ENCODE measurements around the gene TIMP4.

The TIMP4 gene

DNA sequence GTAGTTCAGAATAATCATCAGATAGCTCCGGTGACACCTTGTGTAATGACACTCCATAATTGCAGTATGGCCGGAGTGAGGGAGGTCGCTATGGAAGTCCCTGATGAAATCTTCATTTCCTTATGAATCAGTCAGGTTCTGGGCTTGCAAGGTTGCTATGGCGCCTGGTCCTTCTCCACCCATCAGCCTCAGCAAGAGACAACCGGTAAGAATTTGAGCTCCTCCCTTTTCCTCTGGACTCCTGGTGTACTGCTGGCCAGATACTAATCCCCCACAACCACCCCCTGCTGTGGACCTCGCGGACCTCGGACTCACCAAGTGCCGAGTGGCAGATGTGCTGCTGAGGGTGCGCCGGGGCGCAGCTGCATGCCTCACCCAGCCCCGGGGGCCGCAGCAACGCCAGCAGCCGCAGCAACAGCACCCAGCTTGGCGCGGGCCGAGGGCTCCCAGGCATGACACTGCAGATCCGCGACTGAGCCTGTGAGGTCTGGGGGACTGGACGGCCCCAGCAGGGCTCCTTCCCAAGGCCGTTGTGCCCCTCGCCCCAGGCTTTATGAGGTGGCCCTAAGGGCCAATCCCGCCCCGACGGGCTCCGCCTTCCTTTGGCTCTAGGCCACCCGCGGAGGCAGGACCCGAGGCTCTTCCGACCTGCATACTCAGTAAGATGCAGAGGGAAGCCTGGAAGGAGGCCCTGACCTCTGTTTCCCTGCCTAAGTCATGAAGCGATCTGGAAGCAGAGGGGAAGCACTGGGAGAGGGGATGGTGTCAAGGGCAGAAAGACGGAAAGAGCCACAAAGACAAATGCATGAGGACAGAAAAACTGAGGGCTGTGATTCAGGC is at the start of gene TIMP4:
Gene TIMP4 (minus strand): TSS at position 526 of the 840 bp plus-strand sequence. CDS start 72 bp downstream, at position 454.
- peak; percentile 11 to 18 for DNase-seq
- TF ChIP-seq POLR2A (IDR thresholded peaks at IDR 0.05; ENCODE audit: low read length): no peak
- no peak for TF ChIP-seq GATA1 (IDR thresholded peaks at IDR 0.05; ENCODE audit: low read depth, low read length)

DNA sequence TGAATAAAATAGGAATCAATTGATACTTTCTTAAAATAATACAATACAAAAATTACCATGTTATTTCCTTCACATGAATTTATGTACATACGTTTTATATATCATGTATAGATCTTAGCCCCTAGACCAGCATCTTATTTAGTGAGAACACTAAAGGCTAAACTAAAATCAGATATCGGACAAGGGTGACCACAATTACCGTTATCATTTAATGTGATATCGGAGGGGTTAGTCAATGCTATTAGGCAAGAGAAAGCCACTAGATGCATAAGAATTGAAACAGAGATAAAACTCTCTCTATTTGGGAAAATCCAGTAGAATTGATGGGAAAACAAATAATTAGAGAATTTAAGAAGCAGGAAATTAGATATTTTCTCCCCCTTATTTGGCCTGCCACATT is 46.5 kb upstream of the TIMP4 start:
- TF ChIP-seq POLR2A (IDR thresholded peaks at IDR 0.05; ENCODE audit: low read length) (no peak), GATA1 (IDR thresholded peaks at IDR 0.05; ENCODE audit: low read depth, low read length) (no peak)
- no peak for DNase-seq

DNA sequence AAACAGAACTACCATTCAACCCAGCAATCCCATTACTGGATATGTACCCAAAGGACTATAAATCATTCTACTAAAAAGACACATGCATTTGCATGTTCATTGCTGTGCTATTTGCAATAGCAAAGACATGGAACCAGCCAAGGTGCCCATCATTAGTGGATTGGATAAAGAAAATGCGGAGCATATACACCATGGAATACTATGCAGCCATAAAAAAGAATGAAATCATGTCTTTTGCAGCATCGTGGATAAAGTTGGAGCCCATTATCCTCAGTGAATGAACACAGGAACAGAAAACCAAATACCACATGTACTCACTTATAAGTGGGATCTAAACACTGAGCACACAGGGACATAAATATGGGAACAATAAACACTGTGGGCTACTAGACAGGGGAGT is 43.1 kb upstream of the TIMP4 start:
- TF ChIP-seq POLR2A (IDR thresholded peaks at IDR 0.05; ENCODE audit: low read length): no peak
- no peak for TF ChIP-seq GATA1 (IDR thresholded peaks at IDR 0.05; ENCODE audit: low read depth, low read length)

DNA sequence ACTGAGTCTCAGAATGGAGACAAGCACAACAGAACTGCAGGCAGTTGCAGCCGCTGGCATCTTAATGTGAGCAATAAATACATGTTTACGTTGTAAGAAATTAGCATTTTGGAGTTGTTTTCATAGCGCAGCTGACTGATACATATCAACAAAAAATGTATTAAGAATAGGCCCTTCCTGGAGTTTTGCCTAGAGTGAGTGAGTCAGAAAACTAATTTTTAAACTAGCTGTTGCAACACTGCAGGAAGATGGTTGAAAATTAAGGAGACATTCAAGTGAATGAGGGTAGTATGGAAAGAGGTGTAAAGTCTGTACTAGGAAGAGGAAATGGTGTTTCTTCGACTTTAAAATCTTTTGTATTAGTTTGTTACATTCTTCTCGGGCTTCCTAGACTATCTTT is 39.6 kb upstream of the TIMP4 start:
- TF ChIP-seq POLR2A (IDR thresholded peaks at IDR 0.05; ENCODE audit: low read length): no peak
- no peak for DNase-seq

More for the DNA sequence above, 43.1 kb upstream of the TIMP4 start:
- DNase-seq: no peak

GRCh38 chr3:12197475-12197874 is 38.8 kb upstream of the TIMP4 start:
- TF ChIP-seq POLR2A (IDR thresholded peaks at IDR 0.05; ENCODE audit: low read length) (no peak), GATA1 (IDR thresholded peaks at IDR 0.05; ENCODE audit: low read depth, low read length) (no peak)
- DNase-seq: no peak

- DNase-seq: no peak
- TF ChIP-seq POLR2A (IDR thresholded peaks at IDR 0.05; ENCODE audit: low read length): no peak
- TF ChIP-seq GATA1 (IDR thresholded peaks at IDR 0.05; ENCODE audit: low read depth, low read length): no peak
Measured at GRCh38 chr3:12196684-12197083, 38.0 kb upstream of the TIMP4 start.

GRCh38 chr3:12195231-12195630 is 36.5 kb upstream of the TIMP4 start:
- DNase-seq: no peak
- TF ChIP-seq POLR2A (IDR thresholded peaks at IDR 0.05; ENCODE audit: low read length) (no peak), GATA1 (IDR thresholded peaks at IDR 0.05; ENCODE audit: low read depth, low read length) (no peak)

- TF ChIP-seq POLR2A (IDR thresholded peaks at IDR 0.05; ENCODE audit: low read length): no peak
- no peak for TF ChIP-seq GATA1 (IDR thresholded peaks at IDR 0.05; ENCODE audit: low read depth, low read length)
- DNase-seq: peak in 1 of 2 experiments; percentile 59
Measured at GRCh38 chr3:12194669-12195161, 36.0 kb upstream of the TIMP4 start.

DNA sequence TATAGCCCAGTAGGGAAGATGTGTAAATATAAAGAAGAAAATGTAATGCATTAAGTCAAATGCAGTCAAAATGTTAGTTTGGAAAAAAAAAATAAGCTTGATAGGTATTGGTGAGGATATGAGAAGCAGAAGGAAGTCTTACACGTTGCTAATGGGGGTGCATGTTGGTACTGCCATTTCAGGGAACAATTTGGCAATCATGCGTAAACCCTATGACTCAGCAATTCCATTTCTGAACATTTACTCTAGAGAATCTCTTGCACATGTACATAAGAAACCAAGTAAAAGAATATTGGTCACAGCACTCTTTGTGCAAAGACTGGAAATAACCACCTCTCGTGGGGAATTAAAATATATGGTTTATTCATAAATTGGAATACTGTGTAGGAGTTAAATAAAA is 35.5 kb upstream of the TIMP4 start:
- DNase-seq: peak; percentile 38 to 74
- no peak for TF ChIP-seq POLR2A (IDR thresholded peaks at IDR 0.05; ENCODE audit: low read length)
- TF ChIP-seq GATA1 (IDR thresholded peaks at IDR 0.05; ENCODE audit: low read depth, low read length): no peak

GRCh38 chr3:12193485-12194165 is 34.9 kb upstream of the TIMP4 start:
- DNase-seq: peak in 1 of 2 experiments; percentile 51
- TF ChIP-seq GATA1 (IDR thresholded peaks at IDR 0.05; ENCODE audit: low read depth, low read length): no peak
- no peak for TF ChIP-seq POLR2A (IDR thresholded peaks at IDR 0.05; ENCODE audit: low read length)

DNA sequence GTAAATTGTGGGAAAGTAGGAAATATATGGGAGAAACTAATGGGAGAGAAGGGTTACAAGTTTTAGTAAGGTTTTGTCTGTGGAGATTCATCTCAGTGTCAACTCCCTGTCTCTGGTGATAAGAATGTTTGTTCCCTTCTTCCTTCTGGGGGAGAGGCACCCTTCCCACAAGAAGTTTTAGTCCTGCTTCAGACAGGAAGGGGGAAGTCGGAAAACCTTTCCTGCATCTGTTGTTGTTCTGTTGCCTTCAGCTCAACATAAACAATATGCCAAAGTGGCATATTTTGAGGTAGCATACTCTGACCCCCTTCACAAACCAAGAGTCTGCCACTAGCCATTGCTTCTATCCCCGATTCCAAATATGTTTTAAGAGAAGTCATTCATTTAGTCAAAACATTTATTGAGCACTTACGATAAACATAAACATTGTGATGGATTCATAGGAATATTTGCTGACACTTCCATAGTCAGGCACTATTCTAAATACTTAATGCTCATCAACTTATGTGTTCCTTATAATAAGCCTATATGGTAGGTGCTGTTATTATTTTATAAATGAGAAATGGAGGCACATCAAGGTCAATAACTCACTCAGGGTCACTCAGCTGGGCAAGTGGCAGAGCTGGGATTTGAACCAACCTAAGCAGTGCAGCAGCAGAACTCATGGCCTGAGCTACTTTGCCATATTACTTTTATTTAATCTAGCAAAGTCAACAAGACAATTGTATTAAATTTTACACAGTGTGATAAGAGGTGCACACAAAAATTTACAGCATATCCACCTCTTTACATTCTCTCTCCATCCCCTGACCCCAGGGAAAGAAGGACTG is 34.2 kb upstream of the TIMP4 start:
- TF ChIP-seq POLR2A (IDR thresholded peaks at IDR 0.05; ENCODE audit: low read length) (no peak), GATA1 (IDR thresholded peaks at IDR 0.05; ENCODE audit: low read depth, low read length) (no peak)
- DNase-seq: no peak

DNA sequence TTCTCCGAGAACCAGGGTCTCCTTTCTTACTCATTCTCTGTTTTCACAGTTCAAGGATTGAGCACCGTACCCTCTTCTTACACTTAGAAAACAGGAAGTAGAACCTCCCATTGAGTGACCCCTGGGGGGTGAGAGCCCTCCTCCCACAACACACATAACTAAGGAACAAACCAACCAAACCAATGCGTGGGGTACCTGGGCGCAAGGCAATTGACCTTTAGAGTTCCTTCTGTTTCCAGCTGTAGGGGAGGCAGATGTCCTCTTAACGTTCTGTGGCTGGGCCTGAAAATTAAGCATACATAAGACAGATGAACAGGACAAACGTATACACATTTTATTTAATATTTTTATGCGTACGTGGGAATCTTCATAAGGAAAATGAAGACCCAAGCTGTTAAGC is 33.5 kb upstream of the TIMP4 start:
- TF ChIP-seq GATA1 (IDR thresholded peaks at IDR 0.05; ENCODE audit: low read depth, low read length) (no peak), POLR2A (IDR thresholded peaks at IDR 0.05; ENCODE audit: low read length) (no peak)
- DNase-seq: no peak

GRCh38 chr3:12191559-12191958 is 32.8 kb upstream of the TIMP4 start:
- TF ChIP-seq POLR2A (IDR thresholded peaks at IDR 0.05; ENCODE audit: low read length) (no peak), GATA1 (IDR thresholded peaks at IDR 0.05; ENCODE audit: low read depth, low read length) (no peak)
- DNase-seq: no peak

DNA sequence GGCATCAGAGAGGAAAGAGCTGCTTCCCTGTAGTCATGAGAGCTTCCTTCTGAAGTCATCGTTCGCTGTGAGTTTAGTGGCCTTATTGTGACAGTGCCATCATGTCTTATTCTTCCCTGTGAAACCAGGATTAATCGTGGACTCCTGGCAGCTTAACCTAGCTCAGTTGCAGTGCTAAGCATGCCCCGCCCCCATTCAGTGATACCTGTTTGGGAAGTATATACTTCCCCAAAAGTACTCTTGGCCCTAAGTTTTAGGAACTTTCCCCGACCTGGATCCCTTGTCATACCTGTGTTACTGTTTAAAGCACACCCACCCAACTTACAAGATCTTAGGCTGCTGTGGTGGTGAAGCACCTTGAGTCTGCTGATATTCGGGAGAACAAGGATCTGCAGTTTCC is 32.1 kb upstream of the TIMP4 start:
- no peak for TF ChIP-seq POLR2A (IDR thresholded peaks at IDR 0.05; ENCODE audit: low read length)
- no peak for TF ChIP-seq GATA1 (IDR thresholded peaks at IDR 0.05; ENCODE audit: low read depth, low read length)
- no peak for DNase-seq
